T-helper 9 cell (primary cell): Measurements from ENCODE around the gene XRCC4.
"Not testable (repeated sequence)": the region's sequence is repeated elsewhere in the genome, so short reads cannot be mapped to it uniquely, and the experiment has no call there.

ENCODE experiments used
- DNase-seq: peaks from one replicate; pipeline ENCODE4 v3.0.0-alpha.2; 2020

Gene XRCC4

DNA sequence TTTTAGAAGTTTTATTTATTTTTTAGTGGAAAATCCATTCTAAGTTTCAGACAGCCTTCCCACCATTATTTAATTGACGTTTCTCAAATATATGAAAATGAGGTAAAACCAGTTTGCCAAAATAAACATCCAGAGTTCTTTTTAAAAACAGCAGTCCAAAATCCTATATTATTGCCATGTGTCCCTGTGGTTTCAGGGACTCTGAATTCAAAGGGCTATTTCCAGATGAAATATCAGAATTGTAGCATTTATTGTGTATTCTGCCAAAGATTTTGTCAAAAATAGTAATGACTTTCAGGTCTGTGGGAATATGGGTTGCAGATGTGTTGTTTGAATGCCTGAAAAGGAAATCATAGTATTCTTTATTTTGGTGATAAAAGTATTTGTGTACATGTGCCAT is 41.6 kb downstream of the XRCC4 start:
- no peak for DNase-seq

DNA sequence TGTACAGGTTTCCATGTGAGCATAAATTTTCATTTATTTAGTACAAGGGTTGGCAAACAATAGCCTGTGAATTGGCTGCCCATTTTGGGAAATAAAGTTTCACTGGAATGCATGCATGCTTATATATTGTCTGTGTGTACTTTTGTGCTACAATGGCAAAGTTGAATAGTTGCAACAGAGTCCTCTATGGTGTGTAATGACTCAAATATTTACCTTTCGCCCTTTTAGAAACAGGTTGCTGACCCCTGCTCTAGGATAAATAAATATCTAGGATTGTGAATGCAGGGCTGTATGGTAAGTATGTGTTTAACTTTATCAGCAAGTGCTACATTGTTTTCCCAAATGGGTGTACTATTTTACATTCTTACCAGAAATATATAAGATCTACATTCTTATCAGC is 47.2 kb downstream of the XRCC4 start:
- DNase-seq: no peak

DNA sequence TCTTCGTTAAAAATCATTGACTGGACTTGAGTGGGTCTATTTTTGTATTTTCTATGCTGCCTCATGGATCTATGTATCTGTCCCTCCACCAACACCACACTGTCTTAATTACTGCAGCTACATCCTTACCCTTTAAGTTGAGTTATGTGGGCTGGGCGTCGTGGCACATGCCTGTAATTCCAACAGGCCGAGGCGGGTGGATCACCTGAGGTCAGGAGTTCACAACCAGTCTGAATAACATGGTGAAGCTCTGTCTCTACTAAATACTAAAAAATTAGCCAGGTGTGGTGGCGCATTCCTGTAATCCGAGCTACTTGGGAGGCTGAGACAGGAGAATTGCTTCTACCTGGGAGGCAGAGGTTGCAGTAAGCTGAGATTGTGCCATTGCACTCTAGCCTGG is 48.2 kb downstream of the XRCC4 start:
- no peak for DNase-seq

DNA sequence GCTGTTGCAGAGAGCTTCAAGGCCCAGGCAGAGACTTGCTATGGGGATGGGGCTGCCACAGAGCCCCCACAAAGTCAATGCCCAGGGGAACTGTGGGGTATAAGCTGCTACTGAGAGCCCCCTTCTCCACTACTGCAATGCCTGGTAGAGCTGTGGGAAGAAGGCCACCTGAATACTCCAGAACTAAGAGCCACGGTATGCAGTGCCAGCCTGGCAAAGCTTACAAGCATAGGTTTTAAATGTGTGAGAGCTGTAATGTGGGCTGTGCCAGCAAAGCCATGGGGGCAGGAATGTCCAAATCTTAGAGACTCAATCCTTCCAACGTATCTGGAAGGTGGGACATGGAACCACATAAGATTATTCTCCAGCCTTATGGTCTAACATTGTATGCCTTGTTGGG is 49.2 kb downstream of the XRCC4 start:
- no peak for DNase-seq

DNA sequence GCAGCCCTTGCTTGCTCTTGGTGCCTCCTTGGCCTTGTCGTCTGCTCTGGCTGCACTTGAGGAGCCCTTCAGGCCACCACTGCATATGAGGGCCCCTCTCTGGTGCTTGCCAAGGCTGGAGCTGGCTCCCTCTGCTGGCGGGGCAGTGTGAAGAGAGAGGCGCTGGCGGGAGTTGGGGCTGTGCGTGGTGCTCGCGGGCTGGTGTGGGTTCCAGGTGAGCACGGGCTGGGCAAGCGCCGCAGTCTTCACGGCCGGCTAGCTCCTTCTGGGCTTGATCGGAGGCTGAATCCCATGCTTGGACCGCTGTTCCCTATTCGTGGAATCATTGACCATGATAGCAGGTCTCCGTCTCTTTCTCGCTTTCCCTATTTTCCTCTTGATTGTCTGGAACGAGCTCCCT is 56.5 kb downstream of the XRCC4 start:
- DNase-seq: no peak

DNA sequence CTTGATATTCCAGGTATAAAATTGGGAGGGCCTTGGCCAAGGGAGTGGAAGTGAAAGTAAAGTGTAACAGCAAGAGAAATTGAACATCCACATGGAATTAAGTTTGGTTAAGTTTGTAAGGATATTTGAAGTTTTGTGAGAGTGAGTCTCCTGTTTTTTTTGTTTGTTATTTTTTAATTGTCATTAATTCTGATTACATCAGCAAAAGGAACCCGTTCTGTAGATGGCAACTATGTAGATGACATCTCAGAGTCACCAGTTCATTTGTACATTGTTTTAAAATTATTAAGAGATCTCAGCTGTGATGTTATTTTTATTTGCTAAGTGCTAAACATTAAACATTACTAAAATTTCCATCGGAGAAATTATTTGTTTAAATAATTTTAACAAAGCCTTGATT is 65.2 kb downstream of the XRCC4 start:
- no peak for DNase-seq

DNA sequence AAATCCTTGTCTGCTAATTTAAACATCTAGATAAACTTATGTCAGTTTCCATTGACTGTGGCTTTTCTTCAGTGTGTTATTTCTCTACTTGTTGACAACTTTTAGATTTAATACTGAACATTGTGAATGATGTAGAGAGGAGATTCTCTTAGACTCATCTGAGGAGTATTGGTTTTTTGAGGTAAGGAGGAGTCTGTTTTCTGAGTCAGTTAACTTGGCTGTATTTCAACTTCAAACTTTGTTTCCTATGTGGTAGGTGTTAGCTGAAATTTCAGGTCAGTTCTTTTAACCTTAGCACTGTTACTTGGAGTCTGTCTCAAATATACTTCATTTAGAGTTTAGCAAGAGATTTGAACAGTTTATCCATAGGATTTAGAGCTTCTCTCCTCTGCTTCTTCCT is 67.9 kb downstream of the XRCC4 start:
- DNase-seq: no peak

DNA sequence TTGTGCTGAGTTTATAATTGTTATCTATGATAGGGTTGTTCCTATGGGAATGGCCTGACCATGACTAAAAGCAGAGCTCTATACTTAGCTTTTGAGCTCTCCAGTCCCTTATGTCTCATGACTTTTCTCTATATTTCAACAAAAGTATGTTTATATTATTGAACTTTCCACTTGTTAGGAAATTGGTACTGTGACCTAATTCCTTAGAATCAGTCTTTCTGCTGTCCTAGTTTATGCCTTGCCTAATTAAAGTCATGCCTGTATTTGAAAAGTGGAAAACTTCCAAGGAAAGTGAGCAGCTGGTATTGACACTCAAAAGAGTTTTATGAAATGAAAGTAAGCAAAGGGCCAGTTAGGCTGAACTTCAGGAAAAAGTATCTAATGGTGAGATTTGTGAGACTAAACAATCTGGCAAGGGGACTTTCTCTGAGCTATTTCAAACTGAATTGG is 68.6 kb downstream of the XRCC4 start:
- DNase-seq: no peak

DNA sequence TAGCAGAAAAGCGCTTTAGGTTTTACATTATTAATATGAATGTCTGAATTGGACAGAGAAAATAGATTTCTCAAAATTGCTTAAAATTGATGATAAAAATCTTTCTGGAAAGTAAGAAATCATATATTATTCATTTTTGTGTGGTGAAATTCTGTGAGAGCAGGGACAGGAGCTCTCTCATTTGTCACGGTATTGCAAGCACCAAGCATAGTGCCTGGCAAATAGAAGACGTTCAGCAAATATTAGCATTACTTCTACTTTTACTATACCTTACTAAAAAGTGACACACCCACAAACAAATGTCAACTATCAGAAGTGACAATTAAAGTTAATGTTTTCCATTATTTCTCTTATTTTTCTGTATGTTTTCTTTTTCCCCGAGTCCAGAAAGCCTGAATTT is 69.1 kb downstream of the XRCC4 start:
- DNase-seq: no peak

DNA sequence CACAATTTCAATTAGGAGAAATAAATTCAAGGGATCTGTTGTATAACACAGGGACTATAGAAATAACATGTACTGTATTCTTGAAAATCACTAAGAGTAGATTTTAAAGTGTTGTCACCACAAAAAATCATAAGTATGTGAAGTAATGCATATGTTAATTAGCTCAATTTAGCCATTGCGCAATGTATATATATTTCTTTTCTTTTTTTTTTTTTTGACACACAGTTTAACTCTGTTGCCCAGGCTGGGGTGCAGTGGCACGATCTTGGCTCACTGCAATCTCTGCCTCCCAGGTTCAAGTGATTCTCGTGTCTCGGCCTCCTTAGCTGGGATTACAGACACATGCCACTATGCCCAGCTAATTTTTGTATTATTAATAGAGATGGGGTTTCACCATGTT is 70.2 kb downstream of the XRCC4 start:
- no peak for DNase-seq

DNA sequence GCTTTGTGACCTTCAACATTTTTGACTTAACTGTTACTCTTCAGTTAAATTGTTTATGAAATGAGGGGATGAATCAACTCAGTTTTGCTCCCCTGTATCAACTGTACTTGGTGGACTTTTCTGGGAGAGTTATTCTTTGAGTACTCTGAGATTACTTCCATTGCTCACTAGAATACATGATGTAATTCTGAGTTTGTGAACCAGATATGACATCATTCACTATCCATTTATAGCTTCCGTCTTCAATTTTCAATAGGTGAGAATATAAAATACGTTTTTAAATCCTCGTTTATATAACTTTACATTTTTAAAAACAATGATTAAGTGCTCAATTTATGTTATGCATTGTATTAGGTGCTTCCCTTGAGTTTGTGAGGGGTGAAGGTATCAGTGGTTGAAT is 71.0 kb downstream of the XRCC4 start:
- no peak for DNase-seq

DNA sequence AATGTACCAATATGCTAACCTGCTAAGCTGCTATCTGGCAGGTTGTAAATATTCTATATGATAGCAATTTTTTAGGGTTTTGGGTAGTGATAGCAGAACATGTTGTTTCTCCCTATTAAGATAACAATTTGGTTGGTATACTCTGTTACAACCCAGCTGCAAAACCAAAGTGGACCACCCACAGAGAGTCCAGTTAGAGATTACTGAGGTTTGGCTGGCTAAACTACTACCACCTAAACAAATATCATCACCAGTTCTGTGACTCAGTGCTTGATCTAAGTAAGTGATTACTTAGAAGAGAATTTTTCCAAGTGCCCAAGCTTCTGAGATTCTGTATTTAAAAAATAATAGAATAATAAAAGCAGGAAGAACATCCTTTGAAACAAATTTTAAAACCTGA is 72.3 kb downstream of the XRCC4 start:
- no peak for DNase-seq

DNA sequence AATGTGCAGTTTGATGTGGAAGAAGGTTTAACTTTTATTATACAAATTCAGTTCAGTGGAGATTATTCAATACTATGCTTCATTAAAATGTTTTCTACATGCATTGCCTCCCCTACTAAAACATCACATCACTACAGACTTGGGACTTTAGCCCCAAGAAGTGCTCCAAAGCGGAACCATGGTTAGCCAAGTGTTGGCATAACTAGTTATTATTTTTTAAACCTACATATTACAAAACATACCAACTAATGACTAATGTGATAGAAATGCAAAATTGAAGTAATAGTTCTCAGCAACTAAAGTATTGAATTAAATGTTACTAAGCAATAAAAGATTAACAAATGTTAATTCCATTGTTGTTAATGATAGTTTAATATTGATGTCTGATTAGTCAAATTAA is 74.5 kb downstream of the XRCC4 start:
- no peak for DNase-seq

DNA sequence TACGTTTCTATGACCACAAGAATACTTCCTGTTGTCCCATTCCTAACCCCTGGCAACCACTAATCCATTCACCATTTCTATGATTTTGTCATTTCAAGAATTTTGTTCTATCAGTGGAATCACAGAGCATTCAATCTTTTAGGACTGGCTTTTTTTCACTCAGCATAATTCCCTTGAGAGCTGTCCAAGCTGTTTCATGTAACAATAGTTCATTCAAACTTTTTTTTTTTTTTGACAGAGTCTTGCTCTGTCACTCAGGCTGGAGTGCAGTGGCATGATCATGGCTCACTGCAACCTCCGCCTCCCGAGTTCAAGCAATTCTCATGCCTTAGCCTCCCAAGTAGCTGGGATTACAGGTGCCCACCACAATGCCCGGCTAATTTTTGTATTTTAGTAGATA is 75.6 kb downstream of the XRCC4 start:
- not testable (repeated sequence) for DNase-seq

DNA sequence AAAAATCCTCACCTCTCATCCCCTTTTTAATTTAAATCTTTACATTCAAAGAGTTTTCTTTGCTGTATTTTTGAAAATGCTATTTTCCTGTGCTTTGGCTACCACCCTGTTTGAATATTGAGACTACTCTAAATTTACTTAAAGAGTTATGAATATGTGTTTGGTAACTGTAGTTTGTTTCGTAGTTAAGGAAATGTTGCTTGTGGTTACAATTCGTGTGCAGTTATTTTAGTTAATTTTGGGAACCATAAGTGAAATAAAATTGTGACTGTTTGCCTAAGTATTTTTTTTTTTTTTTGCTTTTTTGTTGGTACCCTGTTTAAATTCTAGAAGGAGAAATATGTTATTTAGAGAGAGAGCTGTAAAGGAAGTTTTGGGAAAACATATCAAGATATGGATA is 78.7 kb downstream of the XRCC4 start:
- no peak for DNase-seq

DNA sequence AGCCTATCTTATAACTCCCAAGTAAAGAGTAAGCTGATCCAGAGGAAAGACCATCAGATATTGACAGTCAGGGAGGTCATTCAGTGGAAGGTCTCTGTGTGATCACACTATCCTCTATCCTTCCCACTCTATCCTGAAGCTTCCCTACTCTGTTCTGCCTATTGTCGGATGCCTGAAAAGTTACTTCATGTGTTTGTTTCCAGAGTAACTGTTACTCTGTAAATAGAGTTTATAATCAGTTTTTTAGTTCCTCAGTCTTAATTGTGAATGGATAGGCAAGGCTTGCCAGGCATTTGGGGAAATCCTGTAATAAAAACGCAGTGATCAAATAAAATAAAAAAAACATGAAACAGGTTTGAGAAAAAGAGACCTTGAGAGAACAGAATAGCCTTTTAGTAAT is 79.8 kb downstream of the XRCC4 start:
- DNase-seq: no peak

DNA sequence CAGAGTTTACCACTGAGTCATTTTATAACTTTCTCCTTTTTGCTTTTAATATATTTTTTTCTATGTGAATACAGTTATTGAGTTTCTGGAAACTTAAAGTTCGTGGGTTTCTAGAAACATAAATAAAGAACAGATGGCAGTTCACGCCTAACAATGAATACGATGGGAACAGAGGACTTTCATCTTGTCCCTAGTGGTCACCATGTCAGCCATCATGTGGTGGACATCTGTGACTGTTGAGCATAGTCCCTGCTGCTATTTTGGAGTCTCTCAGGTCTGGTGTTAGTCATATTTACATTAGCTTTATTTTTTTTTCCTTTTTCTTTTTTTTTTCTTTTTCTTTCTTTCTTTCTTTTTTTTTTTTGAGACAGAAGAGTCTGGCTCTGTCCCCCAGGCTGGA is 85.3 kb downstream of the XRCC4 start:
- no peak for DNase-seq

DNA sequence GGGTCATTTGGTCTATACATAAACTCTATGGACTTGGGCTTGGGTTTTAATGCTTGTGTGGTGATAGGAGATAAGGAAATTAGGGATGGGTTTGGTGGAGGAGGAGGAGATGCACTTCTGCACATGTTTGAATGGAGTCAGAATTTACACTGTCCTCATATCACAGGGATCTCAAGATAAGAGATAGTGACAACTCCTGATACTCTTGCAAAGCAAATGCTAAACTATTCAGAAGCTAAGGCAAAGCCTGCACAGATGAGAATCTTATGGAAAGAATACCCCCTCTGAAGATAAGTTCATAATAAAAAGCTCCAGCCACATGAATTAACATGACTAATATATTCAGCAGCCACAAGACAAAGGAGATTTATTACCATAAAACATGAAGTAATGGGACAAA is 90.2 kb downstream of the XRCC4 start:
- no peak for DNase-seq

DNA sequence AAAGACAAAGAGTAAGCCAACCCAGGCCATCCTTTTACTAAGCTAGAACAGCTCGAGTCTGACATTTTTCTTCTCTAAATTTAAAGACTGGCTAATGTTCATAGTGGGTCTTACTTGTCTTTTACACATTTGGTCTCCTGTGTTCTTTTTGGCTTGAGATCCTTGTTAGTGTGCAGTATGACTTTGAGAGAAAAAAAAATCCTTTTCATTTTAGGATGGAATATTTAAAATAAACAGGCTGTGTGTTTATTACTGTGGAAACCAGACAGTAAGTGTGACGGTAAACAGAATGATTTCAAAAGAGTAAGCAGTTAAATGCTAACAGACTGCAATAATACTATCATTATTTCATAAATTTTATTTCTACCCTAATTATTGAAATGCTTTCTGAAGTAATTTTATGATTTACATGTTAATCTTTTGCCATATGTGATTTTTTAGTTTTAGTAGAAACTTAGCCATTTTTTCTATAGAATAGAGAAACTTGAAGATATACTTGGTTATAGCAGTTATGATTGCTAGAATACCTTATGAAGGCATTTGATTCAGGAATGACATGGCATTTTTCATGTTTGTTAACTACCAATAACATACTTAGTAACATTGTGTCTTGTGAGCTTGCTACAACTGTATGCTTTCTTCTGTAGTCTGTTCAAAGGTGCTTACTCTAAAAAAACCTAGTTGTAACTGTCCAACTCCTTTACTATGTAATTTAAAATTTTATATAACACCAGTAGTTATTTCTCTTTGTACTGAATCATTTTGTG is 92.4 kb downstream of the XRCC4 start:
- DNase-seq: no peak

DNA sequence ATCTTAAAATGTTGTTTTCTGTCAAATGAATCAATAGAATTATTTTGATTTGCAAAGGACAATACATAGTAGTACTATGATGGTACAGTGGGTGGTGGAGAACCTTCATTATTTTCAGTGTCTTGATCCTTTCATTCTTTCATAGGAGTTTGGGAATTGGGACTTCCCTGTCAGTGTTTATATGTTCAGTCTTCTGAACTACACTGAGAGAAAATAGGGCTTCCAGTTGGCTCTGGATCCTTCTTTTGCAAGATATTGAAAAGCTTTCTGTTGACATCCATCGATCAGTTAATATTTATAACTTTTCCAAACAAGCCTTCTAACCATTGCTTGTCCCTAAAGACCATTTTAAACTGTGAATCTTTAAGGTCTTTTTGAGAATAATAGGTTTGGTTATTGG is 94.7 kb downstream of the XRCC4 start:
- no peak for DNase-seq

DNA sequence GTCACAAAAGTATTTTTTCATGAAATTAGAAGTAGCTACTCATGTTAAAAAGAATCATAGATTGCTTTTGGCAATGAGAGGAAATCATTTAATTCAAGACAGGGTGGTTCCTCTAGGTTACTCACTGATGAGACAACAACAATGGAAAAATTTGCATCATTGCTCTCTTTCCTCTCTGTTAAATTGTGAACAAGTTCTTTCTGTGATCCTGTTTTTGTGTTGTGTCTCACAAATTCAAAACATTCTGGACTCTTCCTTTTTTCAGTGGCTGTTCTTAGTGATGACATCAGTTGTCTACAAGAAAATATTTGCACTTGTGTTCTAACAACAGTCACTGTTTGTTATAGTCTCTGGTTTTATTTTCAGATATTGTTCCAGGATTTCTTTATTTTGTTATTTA is 95.3 kb downstream of the XRCC4 start:
- no peak for DNase-seq

DNA sequence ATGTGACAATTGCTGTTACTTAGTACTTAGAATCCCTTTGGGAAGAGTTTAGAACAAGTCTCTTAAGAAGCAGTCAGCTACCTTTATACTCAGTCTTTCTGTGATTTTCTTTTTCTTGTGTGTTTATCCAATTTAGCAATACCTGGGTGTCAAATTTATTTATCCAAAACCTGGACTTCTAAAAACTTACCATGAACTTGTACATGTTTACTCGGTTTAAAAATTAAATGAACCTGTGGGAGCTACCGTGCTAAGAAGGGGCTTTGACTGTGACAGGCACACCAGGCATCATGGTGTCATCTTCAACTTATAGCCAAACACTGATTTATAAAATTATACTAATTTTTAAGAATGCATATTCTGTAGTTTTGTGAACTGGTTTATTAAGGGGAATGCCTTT is 96.5 kb downstream of the XRCC4 start:
- no peak for DNase-seq

DNA sequence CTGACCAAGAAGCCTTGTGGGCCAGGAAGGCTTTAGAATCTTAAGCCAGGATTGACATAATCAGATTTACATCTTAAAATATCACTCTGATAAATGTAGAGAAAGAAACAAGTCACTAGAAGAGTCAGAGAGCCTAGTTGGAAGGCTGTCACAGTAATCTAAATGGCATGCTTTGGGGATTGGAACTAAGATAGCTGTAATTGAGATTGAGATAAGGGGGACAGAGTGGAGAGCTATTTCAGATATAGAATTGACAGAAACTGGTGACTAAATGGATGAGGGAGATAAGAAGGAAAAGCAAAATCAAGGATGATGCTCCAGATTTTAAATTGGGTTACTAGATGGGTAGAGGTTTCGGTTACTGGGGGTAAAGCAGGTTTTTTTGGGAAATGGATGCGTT is 100.5 kb downstream of the XRCC4 start:
- DNase-seq: no peak

DNA sequence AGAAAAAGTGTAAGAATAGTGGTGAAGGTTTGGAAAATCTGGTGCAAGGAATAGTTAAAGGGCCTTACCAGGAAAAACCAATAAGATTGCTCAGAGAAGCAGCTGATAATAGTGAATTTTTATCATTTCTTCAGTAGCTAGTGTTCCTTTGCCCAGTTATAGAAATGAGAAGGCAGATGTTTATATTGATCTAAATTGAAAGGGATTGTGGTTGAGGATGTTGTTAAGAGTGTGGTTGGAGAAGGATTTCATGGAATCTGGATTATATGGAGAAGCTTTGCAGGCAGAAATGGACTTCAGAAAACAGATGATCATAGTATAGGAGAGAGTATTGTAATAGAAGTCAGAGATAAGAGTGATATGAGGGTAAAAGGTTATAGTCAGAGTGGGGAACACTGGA is 102.6 kb downstream of the XRCC4 start:
- no peak for DNase-seq

DNA sequence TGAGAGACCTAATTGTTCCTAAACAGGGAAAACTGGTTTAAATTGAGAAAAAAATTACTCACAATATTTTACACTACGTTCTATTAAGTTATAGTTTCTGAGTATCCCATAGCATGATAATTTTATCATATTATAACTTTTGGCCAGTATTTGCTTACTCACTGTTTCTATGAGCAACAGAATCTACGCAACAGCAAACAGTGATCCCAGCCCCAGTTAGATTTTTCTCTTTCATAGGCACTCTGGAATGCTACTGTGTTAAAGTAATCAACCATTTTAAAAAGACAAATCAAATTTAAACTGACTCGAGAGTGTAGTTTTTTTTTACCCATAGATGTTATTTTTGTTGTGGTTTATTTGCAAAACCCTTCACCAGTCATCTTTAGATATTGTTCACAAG is 107.2 kb downstream of the XRCC4 start:
- DNase-seq: no peak

DNA sequence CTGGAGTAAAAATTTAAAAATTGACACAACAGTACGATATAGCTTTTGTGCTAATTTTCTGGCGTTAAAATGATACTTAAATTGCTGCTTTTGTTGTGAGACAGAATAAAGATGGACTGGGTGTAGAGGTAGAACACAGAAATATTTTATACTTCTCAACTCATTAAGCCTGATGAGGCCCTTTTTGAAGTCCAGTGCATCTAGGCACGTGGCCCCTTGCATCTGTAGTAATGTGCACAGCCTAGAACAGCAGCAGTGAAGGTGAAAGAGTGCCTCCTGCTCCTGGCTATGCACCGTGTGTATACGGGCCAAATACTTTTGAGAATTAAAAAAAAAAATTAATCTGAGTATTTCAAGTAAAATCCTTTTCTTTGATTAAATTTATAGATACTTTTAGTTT is 115.6 kb downstream of the XRCC4 start:
- no peak for DNase-seq
